ENCODE results near the gene LIPK. TPM values are rescaled to one million over a fixed set of nuclear protein-coding genes. Genes with fewer than 3 reads are reported as not detected.

The LIPK gene
- total and polyA plus RNA-seq, 2 experiments from 2014 or later = not detected

GRCh38 chr10:88793712-88794299 is 87.8 kb downstream of the LIPK start:
- H3K4me3 ChIP-seq = no peak overlapping the region
- no peaks in the 10 kb centered on the region for H3K4me1 ChIP-seq (ENCODE audit: low read depth)
- H3K9me3 ChIP-seq (ENCODE audit: low read depth) = no peaks in the 10 kb centered on the region
- no peak for TF ChIP-seq CTCF (IDR thresholded peaks at IDR 0.05; ENCODE audit: low read depth, low read length)
- no peaks in the 10 kb centered on the region for H3K27me3 ChIP-seq
- DNase-seq (ENCODE audit: low read depth in 1 of 2, low spot score in 1 of 2) = peak in 1 of 2 donors; percentile 62
- no peak overlapping the region for H3K27ac ChIP-seq
- H3K36me3 ChIP-seq = no peaks in the 10 kb centered on the region

GRCh38 chr10:88794731-88795130 is 88.7 kb downstream of the LIPK start:
- H3K36me3 ChIP-seq = no peaks in the 10 kb centered on the region
- no peak for TF ChIP-seq CTCF (IDR thresholded peaks at IDR 0.05; ENCODE audit: low read depth, low read length)
- no peaks in the 10 kb centered on the region for H3K9me3 ChIP-seq (ENCODE audit: low read depth)
- no peak overlapping the region for H3K4me3 ChIP-seq
- H3K27ac ChIP-seq = no peak overlapping the region
- H3K4me1 ChIP-seq (ENCODE audit: low read depth) = no peaks in the 10 kb centered on the region
- no peaks in the 10 kb centered on the region for H3K27me3 ChIP-seq
- DNase-seq (ENCODE audit: low read depth in 1 of 2, low spot score in 1 of 2) = peak in 1 of 2 donors; percentile 74

GRCh38 chr10:88800152-88801125 is 94.4 kb downstream of the LIPK start:
- no peak for TF ChIP-seq CTCF (IDR thresholded peaks at IDR 0.05; ENCODE audit: low read depth, low read length)
- Histone ChIP-seq H3K27ac (no peak overlapping the region), H3K9me3 (ENCODE audit: low read depth) (no peaks in the 10 kb centered on the region), H3K4me1 (ENCODE audit: low read depth) (peaks cover 4% of the 10 kb centered on the region), H3K4me3 (no peak overlapping the region), H3K36me3 (no peaks in the 10 kb centered on the region), H3K27me3 (no peaks in the 10 kb centered on the region)
- DNase-seq (ENCODE audit: low read depth in 1 of 2, low spot score in 1 of 2) = peak; percentile 3 to 82

Other genes with a start within 250 kb of the LIPK start
- gene RNLS, start 122.9 kb upstream of the LIPK start, total RNA-seq = 5.5 and 13.9 TPM in 2 replicates
- gene RNLS, start 122.9 kb upstream of the LIPK start, polyA plus RNA-seq = 6.9 and 9.8 TPM in 2 replicates
- gene LIPJ, start 119.5 kb upstream of the LIPK start, total RNA-seq = 0.11 TPM in 1 of 2 replicates, not detected in the other
- gene LIPJ, start 119.5 kb upstream of the LIPK start, polyA plus RNA-seq = 0.59 TPM in 1 of 2 replicates, not detected in the other
- not detected in 2 replicates for gene LIPF, start 41.8 kb upstream of the LIPK start, total RNA-seq
- not detected in 2 replicates for gene LIPF, start 41.8 kb upstream of the LIPK start, polyA plus RNA-seq
- gene LIPN, start 53.8 kb downstream of the LIPK start, total RNA-seq = not detected in 2 replicates
- gene LIPN, start 53.8 kb downstream of the LIPK start, polyA plus RNA-seq = not detected in 2 replicates
- not detected in 2 replicates for gene LIPM, start 96.5 kb downstream of the LIPK start, total RNA-seq
- gene LIPM, start 96.5 kb downstream of the LIPK start, polyA plus RNA-seq = not detected in 2 replicates
- not detected in 2 replicates for gene ANKRD22, start 145.6 kb downstream of the LIPK start, total RNA-seq
- not detected in 2 replicates for gene ANKRD22, start 145.6 kb downstream of the LIPK start, polyA plus RNA-seq
- gene STAMBPL1, start 174.0 kb downstream of the LIPK start, total RNA-seq = 36.0 and 38.4 TPM in 2 replicates
- 3.6 and 7.9 TPM in 2 replicates for gene STAMBPL1, start 174.0 kb downstream of the LIPK start, polyA plus RNA-seq
- 405 and 1,463 TPM in 2 replicates for gene ACTA2, start 246.5 kb downstream of the LIPK start, total RNA-seq
- gene ACTA2, start 246.5 kb downstream of the LIPK start, polyA plus RNA-seq = 725 and 2,064 TPM in 2 replicates